IPS-18a (cell line): Measurements from ENCODE around the gene MGAT4C.

Source experiments
- H3K27ac ChIP-seq: one replicate; pipeline ENCODE4 v1.5.1; 2013; ENCODE audit warnings: low read length
- H3K27me3 ChIP-seq: one replicate; pipeline ENCODE4 v1.6.1; 2013; ENCODE audit warnings: mild to moderate bottlenecking, low read length; ENCODE audit not compliant: control insufficient read depth, insufficient read depth
- H3K36me3 ChIP-seq: one replicate; pipeline ENCODE4 v1.6.1; 2013; ENCODE audit warnings: low read depth, low read length; ENCODE audit not compliant: control insufficient read depth
- H3K4me1 ChIP-seq: one replicate; pipeline ENCODE4 v1.6.1; 2013; ENCODE audit warnings: low read depth, low read length; ENCODE audit not compliant: control insufficient read depth
- H3K4me3 ChIP-seq: one replicate; pipeline ENCODE4 v1.5.1; 2013; ENCODE audit warnings: low read length
- H3K9ac ChIP-seq: one replicate; pipeline ENCODE4 v1.6.1; 2013; ENCODE audit warnings: mild to moderate bottlenecking, low read length, moderate library complexity
- H3K9me3 ChIP-seq: one replicate; pipeline ENCODE4 v1.6.1; 2013; ENCODE audit warnings: low read depth, low read length; ENCODE audit not compliant: control insufficient read depth

The MGAT4C gene

GRCh38 chr12:86226481-86226880 lies 29.7 kb downstream of the MGAT4C start:
- no peaks in the 10 kb centered on the region for H3K9me3 ChIP-seq
- H3K4me3 ChIP-seq, result no peak overlapping the region
- peaks cover 3% of the 10 kb centered on the region for H3K4me1 ChIP-seq
- H3K36me3 ChIP-seq, result no peaks in the 10 kb centered on the region
- no peaks in the 10 kb centered on the region for H3K27me3 ChIP-seq
- H3K9ac ChIP-seq, result no peak overlapping the region
- H3K27ac ChIP-seq, result no peak overlapping the region

DNA sequence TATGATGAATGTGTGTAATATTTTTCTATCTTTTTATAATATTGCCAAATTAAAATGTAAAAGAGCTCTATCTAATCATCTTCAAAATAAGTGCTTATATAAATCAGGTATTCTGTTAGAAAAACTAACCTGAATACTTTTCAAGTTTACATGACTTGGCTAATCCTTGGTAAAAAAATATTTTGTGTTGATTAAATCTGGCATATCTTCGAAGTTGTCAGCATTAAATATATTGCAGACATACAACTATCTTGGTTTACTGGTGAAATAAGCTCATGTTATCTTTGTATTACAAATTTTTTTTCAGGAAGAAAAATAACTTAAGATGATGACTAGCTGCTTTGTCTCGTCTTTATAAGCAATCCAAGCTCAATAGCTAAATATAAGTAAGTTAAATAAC lies 39.6 kb downstream of the MGAT4C start:
- H3K9me3 ChIP-seq, result no peaks in the 10 kb centered on the region
- no peaks in the 10 kb centered on the region for H3K27me3 ChIP-seq
- H3K27ac ChIP-seq, result no peak overlapping the region
- no peaks in the 10 kb centered on the region for H3K4me1 ChIP-seq
- H3K36me3 ChIP-seq, result no peaks in the 10 kb centered on the region
- no peak overlapping the region for H3K4me3 ChIP-seq
- no peak overlapping the region for H3K9ac ChIP-seq

- Histone ChIP-seq H3K9ac (no peak overlapping the region), H3K9me3 (no peaks in the 10 kb centered on the region), H3K4me3 (no peak overlapping the region), H3K36me3 (no peaks in the 10 kb centered on the region), H3K27me3 (no peaks in the 10 kb centered on the region), H3K27ac (no peak overlapping the region), H3K4me1 (no peaks in the 10 kb centered on the region)
Measured at GRCh38 chr12:86213012-86213411, 43.2 kb downstream of the MGAT4C start.

GRCh38 chr12:86198696-86199444 lies 57.3 kb downstream of the MGAT4C start:
- Histone ChIP-seq H3K27ac (no peak overlapping the region), H3K4me1 (no peaks in the 10 kb centered on the region), H3K36me3 (no peaks in the 10 kb centered on the region), H3K27me3 (no peaks in the 10 kb centered on the region), H3K9ac (no peak overlapping the region), H3K4me3 (no peak overlapping the region), H3K9me3 (no peaks in the 10 kb centered on the region)

GRCh38 chr12:86196465-86196864 lies 59.7 kb downstream of the MGAT4C start:
- H3K9ac ChIP-seq, result no peak overlapping the region
- H3K4me1 ChIP-seq, result no peaks in the 10 kb centered on the region
- no peaks in the 10 kb centered on the region for H3K9me3 ChIP-seq
- H3K36me3 ChIP-seq, result no peaks in the 10 kb centered on the region
- no peaks in the 10 kb centered on the region for H3K27me3 ChIP-seq
- no peak overlapping the region for H3K4me3 ChIP-seq
- H3K27ac ChIP-seq, result no peak overlapping the region

GRCh38 chr12:86194721-86195120 lies 61.5 kb downstream of the MGAT4C start:
- no peak overlapping the region for H3K9ac ChIP-seq
- no peaks in the 10 kb centered on the region for H3K27me3 ChIP-seq
- no peak overlapping the region for H3K4me3 ChIP-seq
- no peak overlapping the region for H3K27ac ChIP-seq
- H3K4me1 ChIP-seq, result no peaks in the 10 kb centered on the region
- no peaks in the 10 kb centered on the region for H3K36me3 ChIP-seq
- no peaks in the 10 kb centered on the region for H3K9me3 ChIP-seq

DNA sequence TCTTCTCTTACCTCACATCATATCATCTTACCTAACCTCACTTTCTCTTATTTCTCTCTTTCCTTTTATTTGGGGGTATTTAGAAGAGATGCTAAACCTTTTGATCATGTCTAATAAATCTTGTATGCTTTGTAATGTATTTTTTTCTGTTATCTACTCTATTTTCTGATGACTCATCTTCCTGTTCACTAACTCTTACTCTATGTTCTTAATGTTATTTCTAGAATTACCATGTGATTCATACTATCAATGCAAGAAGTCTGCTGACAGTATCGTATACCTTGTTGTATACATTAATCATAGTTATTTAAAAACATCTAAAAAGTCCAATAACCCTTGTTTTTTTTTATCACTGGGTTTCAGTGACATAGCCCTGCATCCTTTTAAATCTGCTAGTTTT lies 62.3 kb downstream of the MGAT4C start:
- H3K36me3 ChIP-seq, result no peaks in the 10 kb centered on the region
- no peaks in the 10 kb centered on the region for H3K9me3 ChIP-seq
- no peak overlapping the region for H3K4me3 ChIP-seq
- H3K9ac ChIP-seq, result no peak overlapping the region
- no peaks in the 10 kb centered on the region for H3K27me3 ChIP-seq
- H3K4me1 ChIP-seq, result no peaks in the 10 kb centered on the region
- H3K27ac ChIP-seq, result no peak overlapping the region

- Histone ChIP-seq H3K9me3 (no peaks in the 10 kb centered on the region), H3K27ac (no peak overlapping the region), H3K4me3 (no peak overlapping the region), H3K9ac (no peak overlapping the region), H3K36me3 (no peaks in the 10 kb centered on the region), H3K4me1 (no peaks in the 10 kb centered on the region), H3K27me3 (no peaks in the 10 kb centered on the region)
Measured at GRCh38 chr12:86188226-86188625, 68.0 kb downstream of the MGAT4C start.

DNA sequence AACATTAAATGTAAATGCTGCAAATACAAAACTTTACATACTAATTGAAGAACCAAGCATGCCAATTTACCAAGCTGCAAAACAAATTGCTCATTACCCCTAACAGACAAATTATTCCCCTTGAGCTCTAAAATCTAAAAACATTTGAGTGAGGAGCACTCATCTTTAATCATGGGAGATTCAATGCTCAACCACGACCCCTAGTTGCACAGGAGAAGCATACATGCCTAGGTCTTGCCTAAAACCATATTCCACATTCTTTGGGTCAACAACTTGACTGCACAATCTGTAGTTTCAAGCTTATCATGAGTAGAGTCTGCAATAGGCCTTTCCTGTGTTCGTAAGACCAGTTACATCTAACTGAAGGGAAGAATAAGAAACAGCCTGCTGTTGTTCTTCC lies 69.7 kb downstream of the MGAT4C start:
- Histone ChIP-seq H3K27me3 (no peaks in the 10 kb centered on the region), H3K4me1 (no peaks in the 10 kb centered on the region), H3K27ac (no peak overlapping the region), H3K4me3 (no peak overlapping the region), H3K36me3 (no peaks in the 10 kb centered on the region), H3K9me3 (no peaks in the 10 kb centered on the region), H3K9ac (no peak overlapping the region)

- H3K4me3 ChIP-seq, result no peak overlapping the region
- no peaks in the 10 kb centered on the region for H3K27me3 ChIP-seq
- H3K4me1 ChIP-seq, result no peaks in the 10 kb centered on the region
- no peaks in the 10 kb centered on the region for H3K9me3 ChIP-seq
- H3K9ac ChIP-seq, result no peak overlapping the region
- no peaks in the 10 kb centered on the region for H3K36me3 ChIP-seq
- no peak overlapping the region for H3K27ac ChIP-seq
Measured at GRCh38 chr12:86179855-86180254, 76.3 kb downstream of the MGAT4C start.

DNA sequence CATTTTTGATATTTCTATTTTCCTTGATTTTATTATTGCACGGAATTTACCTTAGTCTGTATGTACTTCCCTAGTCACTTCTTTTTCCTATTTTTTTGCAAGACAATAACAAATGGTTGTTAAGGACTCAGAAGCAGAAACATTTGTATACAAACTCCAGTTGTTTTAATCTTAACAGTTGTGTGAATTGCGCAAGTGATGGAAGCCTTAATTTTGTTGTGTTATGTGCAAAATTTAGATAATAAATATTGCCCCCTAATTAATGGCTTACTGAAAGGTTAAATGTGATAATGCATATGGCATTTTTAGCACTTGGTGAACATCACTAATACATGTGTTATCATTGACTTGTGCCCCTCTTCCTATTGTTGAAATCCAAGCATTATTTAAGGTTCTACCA lies 82.0 kb downstream of the MGAT4C start:
- no peaks in the 10 kb centered on the region for H3K4me1 ChIP-seq
- H3K9ac ChIP-seq, result no peak overlapping the region
- no peak overlapping the region for H3K27ac ChIP-seq
- H3K9me3 ChIP-seq, result no peaks in the 10 kb centered on the region
- no peaks in the 10 kb centered on the region for H3K36me3 ChIP-seq
- no peaks in the 10 kb centered on the region for H3K27me3 ChIP-seq
- H3K4me3 ChIP-seq, result no peak overlapping the region

GRCh38 chr12:86172913-86173443 lies 83.2 kb downstream of the MGAT4C start:
- Histone ChIP-seq H3K4me1 (no peaks in the 10 kb centered on the region), H3K27ac (no peak overlapping the region), H3K9ac (no peak overlapping the region), H3K27me3 (no peaks in the 10 kb centered on the region), H3K36me3 (no peaks in the 10 kb centered on the region), H3K9me3 (no peaks in the 10 kb centered on the region), H3K4me3 (no peak overlapping the region)
